ENCODE measurements around the gene UTP11.

UTP11 gene

GRCh38 chr1:38003261-38004250 is 9.0 kb upstream of the UTP11 start:
- DNase-seq = peak; percentile 36

DNA sequence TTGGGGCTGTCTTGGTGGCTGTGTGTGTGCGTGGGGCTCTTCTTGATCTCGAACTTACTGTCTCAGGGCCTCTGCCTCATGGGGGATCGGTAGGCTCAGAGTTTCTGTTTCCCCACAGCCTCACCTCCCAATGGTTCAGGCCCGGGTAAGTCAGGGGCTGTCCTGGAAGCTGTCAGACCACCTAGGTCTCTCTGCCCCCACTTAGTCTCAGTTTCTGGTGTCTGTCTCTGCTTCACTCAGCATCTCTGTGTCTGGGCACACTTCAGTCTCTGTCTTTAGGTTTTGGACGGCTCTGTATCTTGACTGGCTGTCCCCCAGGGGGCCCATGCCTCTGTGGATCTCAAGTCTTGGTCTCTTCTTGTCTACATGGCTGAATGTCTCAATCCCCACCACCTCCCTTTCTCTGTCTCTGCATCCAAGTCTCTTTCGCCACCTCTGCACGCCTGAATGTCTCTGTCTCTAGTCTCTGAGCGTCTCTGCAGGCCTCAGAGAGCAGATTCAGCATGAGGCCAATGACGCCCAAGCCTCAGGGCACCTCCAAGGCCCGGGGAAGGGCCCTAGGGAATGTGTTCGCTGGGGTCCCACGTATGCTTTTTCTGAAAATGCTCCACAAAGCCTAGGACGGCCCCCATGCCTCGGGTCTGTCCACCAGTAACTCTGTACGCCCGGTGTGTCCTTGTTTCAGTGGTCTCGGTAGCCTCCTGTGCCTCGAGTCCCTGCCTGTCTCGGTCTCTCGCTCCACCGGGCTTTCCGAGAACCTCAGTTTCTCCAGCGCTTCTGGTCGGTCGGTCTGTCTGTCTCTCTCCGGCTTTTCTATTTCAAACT is 8.0 kb upstream of the UTP11 start:
- DNase-seq = peak; percentile 34

GRCh38 chr1:38005195-38006007 is 7.1 kb upstream of the UTP11 start, which contains the start of gene FHL3:
Gene FHL3, minus strand, starts transcription at chr1:38005514. Its CDS starts 6,102 bp downstream, at chr1:37999412.
- peak; percentile 63 for DNase-seq

DNA sequence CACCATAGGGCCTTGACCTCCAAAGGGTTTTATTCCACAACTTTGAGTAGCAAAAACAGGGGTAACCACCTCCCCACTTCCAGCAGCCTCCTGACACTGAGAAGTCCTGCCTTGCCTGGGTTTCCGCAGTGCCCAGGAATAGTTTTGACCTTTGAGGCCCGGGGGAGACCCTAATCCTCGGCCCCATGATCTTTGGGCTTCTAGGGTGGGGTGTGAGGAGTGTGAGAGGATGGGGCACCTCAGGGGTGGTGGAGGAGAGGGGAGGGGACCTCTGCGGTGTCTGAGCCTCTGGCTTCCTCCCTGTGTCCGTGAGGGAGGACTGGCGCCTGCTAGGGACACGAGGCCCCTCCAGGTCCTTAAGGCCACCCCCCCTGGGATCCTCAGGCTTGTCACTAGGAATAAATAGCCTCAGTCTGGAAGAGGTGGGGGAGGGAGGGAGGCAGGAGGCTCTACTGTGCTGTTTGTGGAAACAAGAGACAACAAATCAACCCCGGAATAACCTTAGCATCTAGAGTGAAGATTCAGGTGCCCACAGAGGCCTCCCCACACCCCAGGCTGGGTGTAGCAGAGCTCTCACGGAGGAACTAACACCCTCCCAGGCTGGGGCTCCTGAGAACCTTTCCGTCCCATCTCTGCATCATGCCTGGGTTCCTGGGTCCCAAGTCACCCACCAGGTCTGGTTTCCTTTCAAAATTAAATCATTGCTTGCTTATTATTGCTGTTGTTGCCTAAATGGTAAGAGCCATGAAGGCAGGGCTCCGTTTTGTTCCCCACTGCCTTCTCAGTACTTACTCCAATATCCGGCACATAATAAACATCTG is 6.3 kb upstream of the UTP11 start:
- no peak for DNase-seq

DNA sequence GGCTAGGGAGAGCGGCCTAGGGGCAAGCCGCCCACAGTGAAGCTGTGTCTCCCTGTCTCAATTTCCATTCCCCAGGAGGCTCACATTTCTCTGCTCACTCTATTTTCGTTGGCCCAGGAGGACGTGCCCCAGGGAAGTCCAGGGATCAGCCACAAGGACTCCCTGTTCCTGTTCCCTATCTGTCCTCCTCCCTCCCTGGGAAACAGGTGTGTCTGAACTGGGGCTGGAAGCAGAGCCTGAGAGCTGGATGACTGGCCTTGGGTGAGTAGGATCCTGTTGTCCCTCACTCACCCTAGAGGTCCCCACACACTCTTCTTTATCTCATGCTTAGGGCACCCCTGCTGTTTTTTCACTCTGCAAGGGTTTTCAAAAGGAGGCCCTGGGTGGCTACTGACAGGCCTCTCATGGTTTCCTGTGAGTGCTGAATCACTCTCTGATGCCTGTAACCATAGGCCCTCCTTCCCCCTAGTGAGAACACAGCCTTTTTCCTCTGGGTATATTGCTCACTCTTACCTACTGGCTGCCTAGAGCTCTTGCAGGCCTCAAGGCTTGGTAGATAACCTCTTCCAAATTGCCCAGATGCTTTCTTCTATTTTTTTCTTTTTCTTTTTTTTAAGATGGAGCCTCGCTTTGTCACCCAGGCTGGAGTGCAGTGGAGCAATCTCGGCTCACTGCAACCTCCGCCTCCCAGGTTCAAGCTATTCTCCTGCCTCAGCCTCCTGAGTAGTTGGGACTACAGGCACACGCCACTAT is 3.3 kb upstream of the UTP11 start:
- DNase-seq = peak; percentile 60

DNA sequence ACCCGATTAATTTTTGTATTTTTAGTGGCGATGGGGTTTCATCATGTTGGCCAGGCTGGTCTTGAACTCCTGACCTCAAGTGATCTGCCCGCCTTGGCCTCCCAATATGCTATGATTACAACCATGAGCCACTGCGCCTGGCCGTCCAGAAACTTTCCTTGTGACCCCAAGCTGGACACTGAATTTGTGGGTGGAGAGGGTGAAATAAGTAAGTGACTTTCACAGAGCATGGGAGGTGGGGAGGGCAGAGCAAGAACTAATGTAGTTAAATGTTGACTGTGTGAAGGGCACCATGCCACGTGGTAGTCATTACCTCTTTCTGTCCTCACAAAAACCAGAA is 2.7 kb upstream of the UTP11 start:
- no peak for DNase-seq

DNA sequence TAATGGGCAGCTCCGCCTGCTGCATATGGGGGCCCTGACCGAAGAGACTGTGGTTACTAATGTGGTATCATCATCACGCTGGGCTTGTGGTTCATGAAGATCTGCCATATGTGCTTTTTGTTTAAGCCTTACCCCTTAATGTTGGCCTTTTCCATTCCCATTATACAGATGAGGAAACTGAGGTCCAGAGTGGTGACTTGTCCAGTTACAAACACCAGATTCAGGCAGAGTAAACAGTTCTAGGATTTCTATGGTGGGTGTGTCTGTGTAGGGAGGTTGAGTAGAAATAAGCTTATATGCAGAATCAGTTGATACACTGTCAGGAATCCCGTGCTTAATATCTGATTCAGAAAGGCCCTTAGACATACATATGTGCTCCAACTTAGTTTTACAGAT is 691 bp downstream of the UTP11 start:
- no peak for DNase-seq

- DNase-seq = no peak
These were observed 1.6 kb downstream of the UTP11 start for GRCh38 chr1:38014171-38014570.

GRCh38 chr1:38014724-38015424 is 2.3 kb downstream of the UTP11 start:
- no peak for DNase-seq

GRCh38 chr1:38015978-38016725 is 3.6 kb downstream of the UTP11 start:
- DNase-seq = no peak

- DNase-seq = peak; percentile 36
These were observed 6.4 kb downstream of the UTP11 start for GRCh38 chr1:38018864-38019343.

DNA sequence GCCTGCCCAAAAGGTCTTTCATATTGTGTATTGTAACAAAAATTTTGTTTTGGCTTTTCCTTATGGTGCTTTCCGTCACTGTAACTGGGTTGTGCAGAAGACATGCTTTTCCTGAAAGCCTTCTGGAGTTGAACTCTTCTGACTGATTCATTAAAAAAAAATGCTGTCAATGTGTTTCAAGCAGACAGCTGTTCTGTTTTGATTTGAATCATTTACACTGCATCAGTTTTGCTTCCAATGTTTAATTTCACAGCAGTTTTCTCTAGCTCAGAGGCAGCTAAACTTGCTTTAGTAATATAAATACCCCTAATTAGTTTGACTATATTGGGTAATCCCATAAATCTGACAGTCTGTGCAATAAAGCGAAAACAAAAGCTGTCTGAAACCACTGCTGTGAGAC is 7.9 kb downstream of the UTP11 start:
- no peak for DNase-seq

DNA sequence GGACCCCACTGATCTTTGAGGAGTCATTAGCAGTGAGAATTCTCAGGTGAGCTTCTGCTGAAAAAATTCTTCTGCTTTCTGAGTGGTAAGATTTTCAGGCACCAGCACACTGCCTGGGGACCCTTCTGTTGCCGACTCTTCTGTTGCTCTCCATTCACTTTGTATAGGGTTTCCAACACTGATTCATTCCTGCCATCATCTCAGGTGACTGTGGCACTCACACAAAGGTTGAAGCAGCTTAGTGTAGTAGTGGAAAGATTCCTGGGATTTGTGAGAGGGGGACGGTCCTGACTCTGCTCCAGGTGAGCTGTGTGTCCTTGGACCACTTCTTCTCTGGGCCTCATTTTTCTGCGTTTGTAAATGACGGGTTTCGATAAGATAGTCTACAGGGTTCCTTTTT is 9.4 kb downstream of the UTP11 start:
- DNase-seq = no peak

DNA sequence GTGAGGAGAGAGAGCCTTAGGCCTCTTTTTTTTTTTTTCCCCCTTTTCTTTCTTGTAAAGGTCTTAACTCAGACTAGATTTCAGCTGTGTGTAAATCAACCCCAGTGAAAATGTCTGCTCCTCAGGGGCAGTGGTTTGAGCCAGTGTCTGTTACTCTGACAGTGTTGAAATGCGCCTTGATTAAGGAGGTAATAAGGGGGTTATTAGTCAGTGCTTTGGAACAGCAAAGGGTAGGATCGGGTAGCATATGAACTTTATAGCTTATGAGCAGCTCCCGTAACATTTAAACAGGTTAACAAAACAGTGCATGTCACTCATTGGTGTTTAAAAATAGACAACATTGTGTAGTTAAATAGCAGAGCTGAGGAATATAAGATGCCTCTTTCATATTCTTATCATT is 10.3 kb downstream of the UTP11 start:
- DNase-seq = no peak

DNA sequence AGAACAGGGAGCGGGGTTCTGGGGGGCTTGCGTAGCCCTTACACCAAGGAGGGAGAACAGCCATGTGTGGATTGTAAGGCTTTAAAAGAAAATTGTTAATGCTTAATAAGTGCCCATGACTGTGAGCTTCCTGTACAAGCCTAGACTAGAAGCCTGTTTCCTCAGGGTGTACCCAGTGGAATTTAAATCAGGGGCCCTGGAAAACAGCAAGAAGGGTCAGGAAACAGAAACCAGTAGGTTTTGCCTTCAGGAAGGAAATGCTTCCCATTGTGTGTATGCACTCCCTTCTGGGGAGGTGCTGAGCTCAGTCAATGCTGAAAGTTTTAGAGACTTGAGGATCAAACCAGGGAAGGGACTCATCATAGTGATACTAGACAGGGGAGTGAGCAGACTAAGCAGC is 12.7 kb downstream of the UTP11 start:
- no peak for DNase-seq

DNA sequence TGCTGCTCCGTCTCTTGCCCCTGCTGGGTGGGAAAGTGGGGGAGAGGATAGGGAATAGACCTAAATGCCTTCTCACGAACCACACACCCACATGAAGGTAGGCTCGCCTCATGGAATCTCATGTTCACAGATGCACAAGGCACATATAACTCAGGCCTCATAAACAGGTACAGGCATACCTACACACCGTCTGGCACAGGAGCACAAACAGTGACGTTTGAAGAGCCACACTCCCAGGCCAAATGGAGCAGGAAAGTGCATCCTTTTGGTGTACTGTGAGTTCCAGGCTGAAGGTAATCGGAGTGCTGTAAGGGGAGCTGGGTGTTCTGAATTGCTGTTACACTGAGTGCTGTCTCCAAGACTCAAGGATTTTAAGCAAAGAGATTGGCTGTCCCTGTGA is 13.1 kb downstream of the UTP11 start:
- no peak for DNase-seq

DNA sequence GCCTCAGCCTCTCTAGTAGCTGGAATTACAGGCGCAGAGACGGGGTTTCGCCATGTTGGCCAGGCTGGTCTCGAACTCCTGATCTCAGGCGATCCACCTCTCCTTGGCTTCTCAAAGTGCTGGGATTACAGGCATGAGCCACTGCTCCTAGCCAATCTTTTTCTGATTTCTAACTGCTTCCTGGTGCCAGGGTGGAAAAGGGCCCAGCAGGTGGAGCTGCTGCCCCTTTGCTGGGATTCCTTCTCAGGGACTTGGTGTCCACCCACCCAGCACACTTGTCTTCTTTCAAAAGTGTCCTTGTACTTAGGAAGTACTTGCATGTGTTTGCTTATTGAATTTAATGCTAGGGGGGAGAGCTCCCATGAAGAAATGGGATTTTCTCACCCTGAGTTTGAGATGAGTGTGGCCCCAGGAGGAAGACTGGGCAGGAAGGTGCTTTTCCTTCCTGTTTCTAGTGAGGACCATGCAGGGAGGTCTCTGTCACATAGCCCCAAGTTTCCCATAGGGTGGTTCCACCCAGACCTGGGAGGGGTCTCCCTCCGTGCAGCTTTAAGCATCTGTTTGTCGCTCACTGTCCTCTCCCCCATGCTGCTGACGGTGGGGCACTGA is 14.2 kb downstream of the UTP11 start:
- DNase-seq = peak; percentile 59

DNA sequence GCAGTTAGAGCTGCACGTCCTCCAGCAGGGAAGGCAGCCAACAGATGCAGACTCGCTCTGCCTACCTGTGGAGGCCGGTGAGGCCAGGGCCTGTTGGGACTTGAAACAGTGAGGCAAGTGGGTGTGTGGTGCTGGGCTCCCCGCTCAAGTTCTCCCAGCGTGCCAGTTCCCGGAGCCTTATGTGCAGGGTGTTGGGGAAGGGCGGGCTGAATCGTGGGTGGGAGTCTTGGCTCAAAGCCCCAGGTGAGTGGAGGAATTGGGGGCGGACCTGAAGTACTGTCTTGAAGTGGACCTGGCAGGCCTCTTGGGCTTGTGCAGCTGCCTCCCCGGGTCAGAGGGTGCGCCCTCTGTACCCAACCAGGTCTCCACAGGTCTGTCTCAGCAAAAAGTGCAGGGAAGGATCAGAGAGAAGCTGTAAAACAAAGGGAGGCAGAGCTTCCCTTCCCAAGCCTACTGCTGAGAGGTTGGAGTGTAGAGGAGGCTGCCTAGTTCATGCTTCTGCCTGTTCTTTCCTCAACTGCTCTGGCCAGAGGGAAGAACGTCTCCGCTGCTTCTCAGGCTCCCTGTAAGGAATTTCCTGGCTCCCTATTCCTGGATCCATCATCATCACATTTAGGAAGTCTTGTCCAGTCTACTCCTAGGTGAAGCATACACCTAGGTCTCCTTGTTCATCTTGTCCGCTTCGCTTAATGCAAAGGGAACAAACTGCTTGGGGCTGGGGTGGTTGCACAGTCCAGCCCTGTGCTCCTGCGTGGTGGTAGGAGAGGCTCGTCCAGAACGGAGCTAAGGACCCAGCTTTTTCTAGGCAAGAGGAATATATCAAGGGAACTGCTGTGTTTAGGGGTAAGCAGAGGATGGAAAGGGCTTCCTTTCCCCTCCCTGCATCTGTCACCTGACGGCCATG is 14.9 kb downstream of the UTP11 start:
- DNase-seq = no peak

Measured in EL (cell line).